WI38 (cell line): ENCODE measurements around the gene MLANA.

ENCODE experiments used
- H3K4me3 ChIP-seq: 2 replicates; pipeline ENCODE4 v1.5.1; 2011; ENCODE audit warnings: low read depth, mild to moderate bottlenecking, control low read depth, low read length
- TF ChIP-seq, protein P1 (sequence below): IDR thresholded peaks from 2 replicates; pipeline ENCODE4 v1.5.1; 2012; ENCODE audit warnings: low read depth, mild to moderate bottlenecking, control low read depth, low read length

The MLANA gene

DNA sequence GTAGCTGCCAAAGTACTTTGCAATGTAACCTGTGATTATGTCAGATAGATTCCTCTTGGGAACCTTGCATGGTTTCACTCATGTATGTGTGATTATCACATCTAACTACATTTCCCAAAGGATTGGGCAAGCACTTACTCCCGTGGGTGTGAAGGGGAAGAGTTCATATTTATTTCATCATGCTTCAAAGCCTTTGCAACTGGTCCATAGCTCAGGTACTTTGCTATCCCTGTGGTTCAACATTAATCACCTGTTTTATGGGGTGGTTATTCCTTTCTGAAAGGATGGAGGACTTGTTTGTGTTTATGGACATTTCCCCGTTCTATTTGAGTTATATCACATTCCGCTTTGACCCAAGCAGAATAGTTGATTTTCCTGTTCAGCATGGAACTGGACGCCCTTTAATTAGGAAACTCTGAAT is 44.2 kb upstream of the MLANA start:
- no peak overlapping the region for H3K4me3 ChIP-seq
- TF ChIP-seq, protein P1, sequence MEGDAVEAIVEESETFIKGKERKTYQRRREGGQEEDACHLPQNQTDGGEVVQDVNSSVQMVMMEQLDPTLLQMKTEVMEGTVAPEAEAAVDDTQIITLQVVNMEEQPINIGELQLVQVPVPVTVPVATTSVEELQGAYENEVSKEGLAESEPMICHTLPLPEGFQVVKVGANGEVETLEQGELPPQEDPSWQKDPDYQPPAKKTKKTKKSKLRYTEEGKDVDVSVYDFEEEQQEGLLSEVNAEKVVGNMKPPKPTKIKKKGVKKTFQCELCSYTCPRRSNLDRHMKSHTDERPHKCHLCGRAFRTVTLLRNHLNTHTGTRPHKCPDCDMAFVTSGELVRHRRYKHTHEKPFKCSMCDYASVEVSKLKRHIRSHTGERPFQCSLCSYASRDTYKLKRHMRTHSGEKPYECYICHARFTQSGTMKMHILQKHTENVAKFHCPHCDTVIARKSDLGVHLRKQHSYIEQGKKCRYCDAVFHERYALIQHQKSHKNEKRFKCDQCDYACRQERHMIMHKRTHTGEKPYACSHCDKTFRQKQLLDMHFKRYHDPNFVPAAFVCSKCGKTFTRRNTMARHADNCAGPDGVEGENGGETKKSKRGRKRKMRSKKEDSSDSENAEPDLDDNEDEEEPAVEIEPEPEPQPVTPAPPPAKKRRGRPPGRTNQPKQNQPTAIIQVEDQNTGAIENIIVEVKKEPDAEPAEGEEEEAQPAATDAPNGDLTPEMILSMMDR, result no peak

DNA sequence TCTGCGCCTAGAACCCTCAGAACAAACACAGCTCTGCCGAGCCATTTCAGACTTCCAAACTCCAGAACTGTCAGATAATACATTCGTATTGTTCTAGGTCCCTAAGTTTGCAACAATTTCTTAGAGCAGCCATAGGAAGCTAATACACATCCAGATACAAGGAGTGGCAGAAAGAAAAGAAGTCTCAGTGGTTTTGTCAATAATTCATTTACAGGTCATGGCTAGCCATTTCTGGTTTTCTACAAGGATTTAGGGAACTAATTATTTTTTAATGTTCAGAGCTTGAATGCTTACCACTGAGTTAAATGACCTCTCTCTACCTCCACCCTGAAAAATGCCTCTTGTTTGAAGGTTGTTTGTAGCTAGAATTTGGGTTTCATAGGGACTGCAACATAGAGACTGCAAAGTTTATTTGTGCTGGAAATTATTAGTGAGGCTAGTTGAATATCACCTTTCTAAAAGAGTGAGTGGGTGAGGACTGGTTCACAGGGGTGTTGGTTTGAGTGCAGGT is 42.3 kb upstream of the MLANA start:
- TF ChIP-seq, protein P1, result no peak
- H3K4me3 ChIP-seq, result no peak overlapping the region

DNA sequence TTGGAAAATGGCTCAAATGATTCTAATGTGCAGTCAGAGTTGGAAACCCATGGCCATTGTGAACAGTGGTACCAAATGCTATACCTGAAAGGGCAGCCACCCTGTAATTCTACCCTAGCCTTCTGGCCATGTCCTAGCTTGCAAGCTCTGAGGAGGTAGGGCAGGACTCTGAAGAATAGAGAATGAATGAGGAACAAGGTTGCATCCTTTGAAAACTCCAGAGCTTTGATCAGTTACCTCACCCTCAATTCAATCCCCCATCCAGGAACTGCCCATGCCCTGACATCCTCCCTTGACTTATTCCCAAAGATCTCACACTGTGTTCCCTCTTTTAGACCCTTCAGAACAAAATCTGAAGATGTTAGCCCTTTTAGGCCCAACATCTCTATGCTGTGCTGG is 40.0 kb upstream of the MLANA start:
- H3K4me3 ChIP-seq, result no peak overlapping the region
- TF ChIP-seq, protein P1, result no peak

DNA sequence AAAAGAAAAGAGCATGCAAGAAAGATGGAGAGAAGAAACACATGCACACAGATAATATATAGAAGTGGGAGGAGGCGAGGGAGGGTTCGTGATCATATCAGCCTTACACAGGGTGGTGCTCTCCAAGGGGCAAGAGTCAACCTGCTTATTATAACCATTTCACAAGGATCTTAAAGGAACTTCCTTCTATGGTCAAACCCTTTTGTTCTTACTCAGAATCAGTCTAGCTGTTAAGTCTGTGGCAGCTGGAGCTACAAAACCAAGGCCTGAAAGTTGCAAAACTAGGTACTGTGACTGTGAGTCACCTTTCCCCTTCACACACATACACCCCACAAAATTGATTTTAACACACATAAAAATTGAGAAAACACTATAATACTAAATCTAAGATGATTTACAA is 39.2 kb upstream of the MLANA start:
- TF ChIP-seq, protein P1, result no peak
- no peak overlapping the region for H3K4me3 ChIP-seq

DNA sequence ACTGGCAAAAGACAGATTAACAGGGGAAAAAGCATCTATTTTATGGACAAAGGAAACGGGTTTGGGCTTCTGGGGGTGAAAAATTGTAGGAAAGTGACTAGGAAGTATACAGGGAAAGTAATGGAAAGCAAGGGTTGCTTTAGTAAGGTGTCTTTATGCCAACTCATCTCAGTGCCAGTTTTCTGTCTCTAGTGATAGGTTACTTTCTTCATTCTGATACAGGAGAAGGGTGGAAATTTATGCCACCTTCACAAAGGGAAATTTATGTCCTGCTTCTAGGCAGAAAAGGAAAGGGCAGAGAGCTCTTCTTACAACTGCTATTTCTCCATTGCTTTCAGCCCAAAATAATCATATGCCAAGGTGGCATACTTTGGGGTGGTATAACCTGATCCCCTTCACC is 37.7 kb upstream of the MLANA start:
- H3K4me3 ChIP-seq, result no peak overlapping the region
- TF ChIP-seq, protein P1, result no peak

DNA sequence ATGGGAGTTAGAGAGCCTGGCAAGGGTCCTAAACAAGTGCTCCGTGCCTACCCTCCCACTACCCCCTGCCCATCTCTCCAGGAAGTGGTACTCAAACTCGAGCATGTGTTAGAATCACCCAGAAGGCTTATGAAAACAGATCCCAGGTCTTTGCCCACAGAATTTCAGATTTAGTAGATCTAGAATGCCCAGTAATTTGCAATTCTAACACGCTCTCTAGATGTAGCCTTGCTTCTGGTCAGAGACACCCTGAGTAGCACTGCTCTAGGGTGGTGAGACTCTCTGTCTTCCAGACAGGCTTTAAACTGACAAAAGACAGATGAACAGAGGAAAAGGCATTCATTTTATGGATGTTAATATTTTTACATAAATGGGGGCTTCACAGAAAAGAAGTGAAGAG is 37.1 kb upstream of the MLANA start:
- TF ChIP-seq, protein P1, result no peak
- no peak overlapping the region for H3K4me3 ChIP-seq

DNA sequence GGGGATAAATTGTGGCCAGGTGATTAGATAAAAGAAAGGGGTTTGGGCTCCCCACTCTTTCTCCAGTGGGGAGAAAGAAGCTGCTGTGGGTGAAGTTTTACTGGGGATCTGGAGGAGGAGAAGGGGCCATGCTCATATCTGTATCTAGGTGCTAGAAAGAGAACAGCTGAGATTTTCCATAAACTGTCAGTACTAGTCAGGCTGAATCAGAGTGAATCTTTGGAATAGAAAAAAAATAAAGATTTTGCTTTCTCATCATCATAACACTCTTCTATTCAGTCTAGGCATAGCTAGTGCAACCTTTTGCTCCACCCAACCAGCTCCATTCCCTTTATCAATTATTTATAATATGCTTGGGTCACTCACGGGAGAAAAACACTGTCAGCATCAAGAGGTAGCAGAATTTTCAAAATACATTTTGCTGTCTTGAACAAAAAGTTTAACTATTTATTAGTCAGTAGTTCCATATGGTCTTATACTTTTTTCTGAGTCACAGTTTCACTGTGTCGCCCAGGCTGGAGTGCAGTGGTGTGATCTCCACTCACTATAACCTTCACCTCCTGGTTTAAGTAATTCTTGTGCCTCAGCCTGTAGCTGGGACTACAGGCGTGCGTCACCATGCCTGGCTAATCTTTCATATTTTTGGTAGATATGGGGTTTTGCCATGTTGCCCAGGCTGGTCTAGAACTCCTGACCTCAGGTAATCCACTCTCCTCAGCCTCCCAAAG is 36.5 kb upstream of the MLANA start:
- TF ChIP-seq, protein P1, result no peak
- H3K4me3 ChIP-seq, result no peak overlapping the region
